K562 (cell line): ENCODE results near the gene SPRR2A. TPM values are rescaled to one million over a fixed set of nuclear protein-coding genes. Genes with fewer than 3 reads are reported as not detected.

ENCODE experiments used
- ATAC-seq: fragments of 200-7000 bp; cut with Tn5 transposase; 3 replicates; pipeline ENCODE4 v1.9.1; 2020; ENCODE audit warnings: moderate library complexity
- BruUV-seq: library from RNA; stranded (reverse); fragments of 400-500 nt; replicated peaks from 2 replicates; lab custom pipeline; 2021; lab: Mats Ljungman, UMichigan
- CTCF ChIA-PET: fragments of 300-600 bp; formaldehyde crosslinking; extraction: SDS; loops from one replicate; lab custom pipeline; 2021; ENCODE audit warnings: low intra/inter-chr PET ratio; lab: Yijun Ruan, JAX
- POLR2A ChIA-PET: fragments of 300-600, 350-650 bp; sonication (Branson Sonifier 250); formaldehyde crosslinking; extraction: SDS; loops from one replicate; lab custom pipeline; 2021; ENCODE audit warnings: antibody characterized with exemption, inconsistent platforms; lab: Yijun Ruan, JAX
- DNase-seq, 4 experiments: peaks; one replicate each; pipeline versions ENCODE4 v3.0.0 to v3.0.0-alpha.2; 2011 to 2018; ENCODE audit warnings: low spot score in 3 of 4, mixed read lengths in 3 of 4; ENCODE audit errors: extremely low read depth in 1 of 4
- FAIRE-seq: peaks from 2 replicates; lab custom pipeline; 2011; peaks lifted over from hg19 to GRCh38; lab: Jason Lieb, UNC
- H2AFZ ChIP-seq: 2 replicates; pipeline ENCODE4 v1.6.0; 2011; ENCODE audit warnings: low read depth, low read length, control low read depth, inconsistent platforms
- H3K27ac ChIP-seq: fragments of 200-600 bp; 3 replicates; pipeline ENCODE4 v1.8.0; 2011; ENCODE audit warnings: low read depth, mild to moderate bottlenecking, control low read depth, inconsistent platforms, low read length, moderate library complexity, mixed read lengths; ENCODE audit errors: extremely low read depth
- H3K27me3 ChIP-seq, 2 experiments: fragments of 300-600 bp in 1 of 2; 2 replicates in 1 of 2; 3 replicates in 1 of 2; pipeline versions ENCODE4 v1.6.0 to v1.8.0; 2011; ENCODE audit warnings: inconsistent platforms in 2 of 2, low read length in 2 of 2, mild to moderate bottlenecking in 1 of 2, mixed read lengths in 1 of 2, moderate library complexity in 1 of 2; ENCODE audit not compliant: control insufficient read depth in 2 of 2, insufficient read depth in 2 of 2
- H3K36me3 ChIP-seq: fragments of 300-600 bp; 3 replicates; pipeline ENCODE4 v1.8.0; 2011; ENCODE audit warnings: mild to moderate bottlenecking, low read length, inconsistent platforms; ENCODE audit not compliant: control insufficient read depth, insufficient read depth
- H3K4me1 ChIP-seq, 2 experiments: fragments of 200-600 bp in 1 of 2; replicated peaks in 1 of 2; 2 replicates in 1 of 2; 3 replicates in 1 of 2; pipeline versions ENCODE4 v1.5.1 to v1.8.0; 2011; ENCODE audit warnings: inconsistent platforms in 2 of 2, low read length in 2 of 2, mild to moderate bottlenecking in 1 of 2, mixed read lengths in 1 of 2, moderate library complexity in 1 of 2; ENCODE audit not compliant: control insufficient read depth in 2 of 2, insufficient read depth in 2 of 2
- H3K4me2 ChIP-seq: 2 replicates; pipeline ENCODE4 v1.6.1; 2011; ENCODE audit warnings: low read length, control low read depth, inconsistent platforms, mixed read lengths; ENCODE audit not compliant: insufficient read depth
- H3K4me3 ChIP-seq: fragments of 200-600 bp; sonication (generic), shearing (Covaris generic); 2 replicates; pipeline ENCODE4 v1.5.1; 2016; ENCODE audit warnings: control low read depth, inconsistent platforms
- H3K79me2 ChIP-seq: fragments of 200-600 bp; 3 replicates; pipeline ENCODE4 v1.8.0; 2011; ENCODE audit warnings: low read length, inconsistent platforms; ENCODE audit not compliant: control insufficient read depth, insufficient read depth
- H3K9ac ChIP-seq, 2 experiments: 2 replicates each; pipeline versions ENCODE4 v1.6.0 to v1.6.1; 2011; ENCODE audit warnings: low read depth in 2 of 2, low read length in 2 of 2, control low read depth in 1 of 2, inconsistent platforms in 1 of 2, mild to moderate bottlenecking in 1 of 2, mixed read lengths in 1 of 2; ENCODE audit not compliant: insufficient read depth in 1 of 2
- H3K9me1 ChIP-seq: one replicate; pipeline ENCODE4 v1.6.0; 2011; ENCODE audit warnings: inconsistent platforms, mild to moderate bottlenecking, low read length, moderate library complexity; ENCODE audit not compliant: control insufficient read depth, insufficient read depth
- H3K9me3 ChIP-seq: replicated peaks from 2 replicates; pipeline ENCODE4 v1.5.1; 2011; ENCODE audit warnings: low read depth, low read length, inconsistent platforms; ENCODE audit not compliant: control insufficient read depth, insufficient read depth
- H4K20me1 ChIP-seq: replicated peaks from 2 replicates; pipeline ENCODE4 v1.6.1; 2011; ENCODE audit warnings: low read length, inconsistent platforms, mixed read lengths; ENCODE audit not compliant: control insufficient read depth, insufficient read depth
- CCNT2 ChIP-seq: IDR thresholded peaks from 2 replicates; pipeline ENCODE4 v1.6.1; 2011; ENCODE audit warnings: borderline replicate concordance, low read depth, mild to moderate bottlenecking, moderate library complexity, mixed read lengths, low read length; ENCODE audit not compliant: insufficient read length; ENCODE audit errors: extremely low read depth
- CTBP1 ChIP-seq: fragments of 450-650 bp; IDR thresholded peaks from 2 replicates; pipeline ENCODE4 v1.6.1; 2016; ENCODE audit warnings: borderline replicate concordance
- EHMT2 ChIP-seq: fragments of 450-650 bp; IDR thresholded peaks from 2 replicates; pipeline ENCODE4 v1.6.1; 2018; ENCODE audit warnings: antibody characterized with exemption
- ETV5 ChIP-seq: sonication (generic); formaldehyde crosslinking; IDR thresholded peaks from 2 replicates; pipeline ENCODE4 v1.4.0; 2020; ENCODE audit warnings: low read depth, mild to moderate bottlenecking, missing genetic modification reagents
- HSF4 ChIP-seq: fragments of 250-450 bp; sonication (Bioruptor Pico); IDR thresholded peaks from 2 replicates; pipeline ENCODE4 v2.1.2; 2022; ENCODE audit warnings: mild to moderate bottlenecking, moderate library complexity, borderline replicate concordance
- KLF16 ChIP-seq: IDR thresholded peaks from 2 replicates; pipeline ENCODE4 v1.6.1; 2016; ENCODE audit warnings: antibody characterized with exemption
- MEIS2 ChIP-seq: fragments of 450-650 bp; IDR thresholded peaks from 2 replicates; pipeline ENCODE4 v1.6.1; 2014; ENCODE audit warnings: mild to moderate bottlenecking; ENCODE audit not compliant: partially characterized antibody
- NCOR1 ChIP-seq: fragments of 450-650 bp; IDR thresholded peaks from 2 replicates; pipeline ENCODE4 v1.6.1; 2016; ENCODE audit warnings: mild to moderate bottlenecking, moderate library complexity
- NFATC3 ChIP-seq: fragments of 450-650 bp; IDR thresholded peaks from 2 replicates; pipeline ENCODE4 v1.6.1; 2017; ENCODE audit warnings: mild to moderate bottlenecking
- NFIC ChIP-seq: fragments of 450-650 bp; IDR thresholded peaks from 2 replicates; pipeline ENCODE4 v1.6.1; 2017; ENCODE audit warnings: mild to moderate bottlenecking, inconsistent platforms
- NFIX ChIP-seq: fragments of 250-450 bp; sonication (Bioruptor Pico); IDR thresholded peaks from 2 replicates; pipeline ENCODE4 v1.4.0; 2020; ENCODE audit warnings: low read depth, mild to moderate bottlenecking, moderate library complexity
- POLR3A ChIP-seq: IDR thresholded peaks from 2 replicates; pipeline ENCODE4 v1.6.1; 2011; ENCODE audit warnings: borderline replicate concordance, mild to moderate bottlenecking, moderate library complexity; ENCODE audit not compliant: insufficient read length, insufficient read depth; ENCODE audit errors: extremely low read depth
- RCOR1 ChIP-seq, 2 experiments: IDR thresholded peaks; 2 replicates each; pipeline ENCODE4 v1.6.1; 2012; ENCODE audit warnings: low read depth in 2 of 2, low read length in 2 of 2, borderline replicate concordance in 1 of 2, improper control_type of control experiment in 1 of 2
- RHOXF2B ChIP-seq: fragments of 250-450 bp; sonication (Bioruptor Pico); conservative IDR thresholded peaks from 2 replicates; pipeline ENCODE4 v1.5.1; 2021
- SMARCA4 ChIP-seq: fragments of 450-650 bp; IDR thresholded peaks from 2 replicates; pipeline ENCODE4 v1.6.1; 2016
- SMARCE1 ChIP-seq: fragments of 450-650 bp; IDR thresholded peaks from 2 replicates; pipeline ENCODE4 v1.7.1; 2016; ENCODE audit warnings: mild to moderate bottlenecking
- ZBED1 ChIP-seq: IDR thresholded peaks from 2 replicates; pipeline ENCODE4 v1.6.1; 2014
- ZEB2 ChIP-seq: fragments of 450-650 bp; IDR thresholded peaks from 2 replicates; pipeline ENCODE4 v1.6.1; 2016
- ZFPM2 ChIP-seq: fragments of 250-450 bp; sonication (Bioruptor Pico); IDR thresholded peaks from 2 replicates; pipeline ENCODE4 v1.5.1; 2022; ENCODE audit warnings: mild to moderate bottlenecking
- ZNF212 ChIP-seq: fragments of 450-650 bp; formaldehyde crosslinking; IDR thresholded peaks from 2 replicates; pipeline ENCODE4 v1.4.0; 2020; ENCODE audit warnings: mild to moderate bottlenecking
- ZNF584 ChIP-seq: fragments of 200-800 bp; sonication (Bioruptor generic); IDR thresholded peaks from 2 replicates; pipeline ENCODE4 v1.6.1; 2016; ENCODE audit warnings: low read depth, mild to moderate bottlenecking, missing genetic modification characterization, missing compliant biosample characterization
- WGBS: fragments of 100-300 bp; shearing (Covaris generic); methylation state at CpG from one replicate; pipeline ENCODE4 v1.1.6; 2016; ENCODE audit warnings: low coverage, mixed read lengths; ENCODE audit not compliant: insufficient coverage; ENCODE audit errors: missing lambda C conversion rate; 5-methylcytosine and 5-hydroxymethylcytosine counted together
- in situ Hi-C: fragments of 300-500 bp; cut with MboI; formaldehyde crosslinking; loops from 4 replicates; pipeline ENCODE4 v1.15.0; 2018; ENCODE audit warnings: inconsistent platforms, mixed read lengths
- intact Hi-C: fragments of 100-400 bp; cut with micrococcal nuclease; formaldehyde crosslinking; loops from 2 replicates; pipeline ENCODE4 v1.14.2; 2022
- polyA plus RNA-seq, 8 experiments: library from polyadenylated mRNA; depleted of rRNA in 4 of 8; stranded (reverse) in 5 of 8; unstranded in 3 of 8; fragments of >200 nt; fragmentation: Nextera tagmentation in 2 of 8; fragmentation: Illumina TruSeq in 1 of 8; extraction: Ambion mirVana in 2 of 8; extraction: Trizol in 1 of 8; gene quantifications; 2 replicates each; pipeline versions ENCODE4 v1.2.1 to v1.2.3, GENCODE V29; 2011 to 2014; ENCODE audit warnings: inconsistent platforms in 1 of 8, missing spikeins in 1 of 8
- total RNA-seq, 7 experiments: library from RNA; depleted of rRNA in 6 of 7; stranded (reverse); fragments of >200 nt in 6 of 7; fragmentation: Illumina TruSeq in 2 of 7; extraction: Trizol in 2 of 7; gene quantifications; 2 replicates each; pipeline versions ENCODE4 v1.2.1 to v1.2.3, GENCODE V29; 2011 to 2021; ENCODE audit warnings: low replicate concordance in 1 of 7
- TF ChIP-seq, protein P1 (sequence below): fragments of 200-800 bp; sonication (Bioruptor generic); IDR thresholded peaks from 2 replicates; pipeline ENCODE4 v1.6.1; 2017; ENCODE audit warnings: missing genetic modification characterization, missing compliant biosample characterization

SPRR2A gene
- total and polyA plus RNA-seq, 9 of the 15 experiments (the other 6 are each of a cell fraction or from before 2014, with no cell fraction given) = 0.17 TPM; not detected in 8

DNA sequence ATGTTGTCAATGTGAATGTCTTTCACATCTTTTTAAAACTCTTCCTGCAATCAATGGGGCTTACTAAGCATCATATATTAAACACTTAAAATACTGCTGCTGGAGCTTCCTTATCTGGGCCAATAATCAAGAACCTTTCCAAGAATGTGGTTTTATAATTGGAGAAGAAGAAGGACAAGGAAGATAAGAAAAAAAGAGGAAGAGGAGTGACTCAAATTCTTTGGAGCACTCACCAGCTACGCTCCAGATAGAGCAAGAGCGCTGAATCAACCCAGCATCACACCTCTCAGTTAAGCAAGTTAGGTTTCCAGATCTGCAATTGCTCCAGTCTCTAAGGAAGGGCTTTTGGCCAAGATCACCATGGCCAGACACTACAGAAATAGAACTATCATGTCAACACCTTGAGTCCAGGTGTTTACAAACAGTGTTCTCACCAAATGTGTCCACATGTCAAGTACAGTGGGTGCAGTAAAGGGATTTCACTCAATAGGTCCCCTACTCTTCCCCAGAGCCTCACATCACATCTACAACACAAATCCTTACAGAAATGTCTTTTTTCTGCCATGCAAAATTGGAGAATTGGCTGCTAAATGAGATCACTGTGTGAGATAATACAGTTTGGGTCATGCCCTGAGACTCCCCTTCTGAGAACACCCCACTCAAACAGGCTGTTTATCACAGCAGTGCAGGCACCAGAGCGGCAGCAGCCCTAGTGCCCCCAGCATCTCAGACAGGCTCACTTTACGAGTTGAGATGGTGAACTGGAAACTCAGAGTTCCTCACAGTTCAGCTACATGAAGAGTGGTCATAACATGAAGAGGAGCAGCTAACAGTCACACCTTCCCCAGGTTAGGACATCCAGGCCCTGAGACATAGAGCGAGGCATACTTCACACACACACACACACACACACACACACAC lies 15.8 kb upstream of the SPRR2A start:
- no peaks in the 10 kb centered on the region for H3K27me3 ChIP-seq
- peak; percentile 89 for ATAC-seq
- peak in 3 of 4 experiments; percentile 5 to 61 (median 7) for DNase-seq
- POLR2A ChIA-PET = interaction anchor here (0.9 kb wide), 1 partner anchor 22 kb away, joined by 3 read pairs; no protein-coding TSS in a partner anchor
- peak overlapping the region; percentile 34; the same call in 2 of the 3 replicates for H3K27ac ChIP-seq
- H2AFZ ChIP-seq = peak overlapping the region; percentile 56; the same call in 1 of the 2 replicates
- H3K9me3 ChIP-seq = no peaks in the 10 kb centered on the region
- H3K36me3 ChIP-seq = no peaks in the 10 kb centered on the region
- intact Hi-C loops = no loop called here
- H3K79me2 ChIP-seq = no peaks in the 10 kb centered on the region
- H3K9ac ChIP-seq = peak overlapping the region in 1 of 2 experiments; percentile 26; a peak in 1 of 4 replicates
- no TSS peak for BruUV-seq
- CTCF ChIA-PET = no interaction called here
- 4% methylated on average over 5 of the region's 5 CpGs for WGBS
- FAIRE-seq = peak; percentile 70
- no peaks in the 10 kb centered on the region for H3K9me1 ChIP-seq
- peak overlapping the region; percentile 42 for H3K4me2 ChIP-seq
- H3K4me1 ChIP-seq = peaks cover 5 to 17% of the 10 kb centered on the region in 2 experiments
- H3K4me3 ChIP-seq = no peak overlapping the region
- H4K20me1 ChIP-seq = no peaks in the 10 kb centered on the region
- in situ Hi-C loops = no loop called here
- TF ChIP-seq SMARCA4 (peak; percentile 50; the same call in 1 of the 2 replicates), ZNF584 (CRISPR knock-in tag) (0 out of 2 replicates have a peak, but pooled peaks have one; percentile 55), HSF4 (CRISPR knock-in tag) (no peak), POLR3A (no peak), CCNT2 (no peak), NFIC (0 out of 2 replicates have a peak, but pooled peaks have one; percentile 7), MEIS2 (peak; percentile 2), ZEB2 (0 out of 2 replicates have a peak, but pooled peaks have one; percentile 53), ETV5 (CRISPR knock-in tag) (no peak), ZFPM2 (CRISPR knock-in tag) (no peak), SMARCE1 (peak; percentile 74; the same call in 1 of the 2 replicates), CTBP1 (0 out of 2 replicates have a peak, but pooled peaks have one; percentile 21), NFIX (no peak), RHOXF2B (CRISPR knock-in tag) (no peak), RCOR1 (IDR thresholded peaks at IDR 0.05; ENCODE audit: borderline replicate concordance in 1 of 2, low read depth in 2 of 2, low read length in 2 of 2) (0 out of 4 replicates have a peak, but pooled peaks of 1 of the 2 experiments have one; percentile 37), NFATC3 (no peak), KLF16 (peak; percentile 16; the same call in 1 of the 2 replicates), NCOR1 (0 out of 2 replicates have a peak, but pooled peaks have one; percentile 11), ZNF212 (CRISPR knock-in tag) (no peak), ZBED1 (no peak), EHMT2 (0 out of 2 replicates have a peak, but pooled peaks have one; percentile 39)
- TF ChIP-seq, protein P1, sequence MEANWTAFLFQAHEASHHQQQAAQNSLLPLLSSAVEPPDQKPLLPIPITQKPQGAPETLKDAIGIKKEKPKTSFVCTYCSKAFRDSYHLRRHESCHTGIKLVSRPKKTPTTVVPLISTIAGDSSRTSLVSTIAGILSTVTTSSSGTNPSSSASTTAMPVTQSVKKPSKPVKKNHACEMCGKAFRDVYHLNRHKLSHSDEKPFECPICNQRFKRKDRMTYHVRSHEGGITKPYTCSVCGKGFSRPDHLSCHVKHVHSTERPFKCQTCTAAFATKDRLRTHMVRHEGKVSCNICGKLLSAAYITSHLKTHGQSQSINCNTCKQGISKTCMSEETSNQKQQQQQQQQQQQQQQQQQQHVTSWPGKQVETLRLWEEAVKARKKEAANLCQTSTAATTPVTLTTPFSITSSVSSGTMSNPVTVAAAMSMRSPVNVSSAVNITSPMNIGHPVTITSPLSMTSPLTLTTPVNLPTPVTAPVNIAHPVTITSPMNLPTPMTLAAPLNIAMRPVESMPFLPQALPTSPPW = no peak
